AG04449 (cell line): ENCODE data around the gene CYP17A1.

Experiments used
- CTCF ChIA-PET: fragments of 350-600 bp; formaldehyde crosslinking; extraction: SDS; loops from one replicate; lab custom pipeline; 2021; ENCODE audit warnings: antibody characterized with exemption; lab: Yijun Ruan, JAX
- POLR2A ChIA-PET: fragments of 400-600, 350-600 bp; formaldehyde crosslinking; extraction: SDS; loops from one replicate; lab custom pipeline; 2020; ENCODE audit warnings: antibody characterized with exemption, inconsistent platforms; lab: Yijun Ruan, JAX
- DNase-seq: peaks from one replicate; pipeline ENCODE4 v3.0.0-alpha.2; 2010; ENCODE audit warnings: low read depth, low spot score
- H3K4me3 ChIP-seq: 2 replicates; pipeline ENCODE4 v1.5.1; 2011; ENCODE audit warnings: low read depth, mild to moderate bottlenecking, control low read depth, low read length
- TF ChIP-seq, protein P1 (sequence below): IDR thresholded peaks from one replicate; pipeline ENCODE4 v1.5.1; 2011; ENCODE audit warnings: mild to moderate bottlenecking, moderate library complexity, low read length, control low read depth, inconsistent platforms; ENCODE audit not compliant: insufficient read depth; ENCODE audit errors: missing control alignments

CYP17A1 gene

GRCh38 chr10:102782673-102783551 lies 54.3 kb downstream of the CYP17A1 start:
- ChIA-PET POLR2A (no interaction called here), CTCF (interaction anchor here (1.0 kb wide), 1 partner anchor 134 kb away, joined by 3 read pairs; no protein-coding TSS in a partner anchor)
- H3K4me3 ChIP-seq, result no peak overlapping the region
- TF ChIP-seq, protein P1, sequence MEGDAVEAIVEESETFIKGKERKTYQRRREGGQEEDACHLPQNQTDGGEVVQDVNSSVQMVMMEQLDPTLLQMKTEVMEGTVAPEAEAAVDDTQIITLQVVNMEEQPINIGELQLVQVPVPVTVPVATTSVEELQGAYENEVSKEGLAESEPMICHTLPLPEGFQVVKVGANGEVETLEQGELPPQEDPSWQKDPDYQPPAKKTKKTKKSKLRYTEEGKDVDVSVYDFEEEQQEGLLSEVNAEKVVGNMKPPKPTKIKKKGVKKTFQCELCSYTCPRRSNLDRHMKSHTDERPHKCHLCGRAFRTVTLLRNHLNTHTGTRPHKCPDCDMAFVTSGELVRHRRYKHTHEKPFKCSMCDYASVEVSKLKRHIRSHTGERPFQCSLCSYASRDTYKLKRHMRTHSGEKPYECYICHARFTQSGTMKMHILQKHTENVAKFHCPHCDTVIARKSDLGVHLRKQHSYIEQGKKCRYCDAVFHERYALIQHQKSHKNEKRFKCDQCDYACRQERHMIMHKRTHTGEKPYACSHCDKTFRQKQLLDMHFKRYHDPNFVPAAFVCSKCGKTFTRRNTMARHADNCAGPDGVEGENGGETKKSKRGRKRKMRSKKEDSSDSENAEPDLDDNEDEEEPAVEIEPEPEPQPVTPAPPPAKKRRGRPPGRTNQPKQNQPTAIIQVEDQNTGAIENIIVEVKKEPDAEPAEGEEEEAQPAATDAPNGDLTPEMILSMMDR, result no peak
- peak; percentile 61 for DNase-seq

GRCh38 chr10:102781921-102782557 lies 55.2 kb downstream of the CYP17A1 start:
- ChIA-PET POLR2A (interaction anchor here (0.7 kb wide), 1 partner anchor 44 kb away, joined by 3 read pairs; no protein-coding TSS in a partner anchor), CTCF (no interaction called here)
- no peak for DNase-seq
- no peak overlapping the region for H3K4me3 ChIP-seq
- TF ChIP-seq, protein P1, result no peak

- TF ChIP-seq, protein P1, result no peak
- ChIA-PET POLR2A (interaction anchor here (0.7 kb wide), 1 partner anchor 45 kb away, joined by 3 read pairs; no protein-coding TSS in a partner anchor), CTCF (no interaction called here)
- no peak for DNase-seq
- H3K4me3 ChIP-seq, result no peak overlapping the region
These were observed 55.9 kb downstream of the CYP17A1 start for GRCh38 chr10:102781090-102781920.
